IMR-90 (cell line): Measurements from ENCODE around the gene NSUN4.

Source experiments
- CHD1 ChIP-seq: IDR thresholded peaks from 2 replicates; pipeline ENCODE4 v1.6.1; 2012; ENCODE audit warnings: low read depth, low read length, improper control_type of control experiment
- MAZ ChIP-seq: IDR thresholded peaks from 2 replicates; pipeline ENCODE4 v1.6.1; 2012; ENCODE audit warnings: low read depth, mild to moderate bottlenecking, low read length, improper control_type of control experiment, moderate library complexity, borderline replicate concordance
- POLR2A ChIP-seq: IDR thresholded peaks from 2 replicates; pipeline ENCODE4 v1.6.1; 2012; ENCODE audit warnings: mild to moderate bottlenecking, low read depth, low read length
- RAD21 ChIP-seq: IDR thresholded peaks from 2 replicates; pipeline ENCODE4 v1.6.1; 2012; ENCODE audit warnings: low read length, improper control_type of control experiment
- RCOR1 ChIP-seq: IDR thresholded peaks from 2 replicates; pipeline ENCODE4 v1.6.1; 2012; ENCODE audit warnings: mild to moderate bottlenecking, low read length, improper control_type of control experiment; ENCODE audit not compliant: insufficient replicate concordance
- RFX5 ChIP-seq: IDR thresholded peaks from 2 replicates; pipeline ENCODE4 v1.8.0; 2012; ENCODE audit warnings: low read depth, mild to moderate bottlenecking, low read length, moderate library complexity
- TF ChIP-seq, protein P1 (sequence below): conservative IDR thresholded peaks from 2 replicates; pipeline ENCODE4 v1.5.1; 2012; ENCODE audit warnings: mild to moderate bottlenecking, low read depth, low read length, improper control_type of control experiment

DNA sequence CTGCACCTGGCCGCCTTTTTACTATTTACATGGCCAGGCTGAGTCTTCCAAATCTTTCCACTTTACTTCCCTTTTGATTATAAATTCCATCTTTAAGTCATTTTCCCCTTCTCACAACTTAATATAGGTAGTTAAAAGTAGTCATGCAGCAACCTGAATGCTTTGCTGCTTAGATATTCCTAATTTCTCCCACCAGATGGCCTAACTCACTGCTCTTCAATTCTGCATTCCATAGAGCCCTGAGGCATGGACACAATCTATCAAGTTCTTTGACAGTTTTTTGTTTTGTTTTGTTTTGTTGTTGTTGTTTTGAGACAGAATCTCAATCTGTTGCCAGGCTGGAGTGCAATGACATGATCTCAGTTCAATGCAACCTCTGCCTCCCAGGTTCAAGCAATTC is 31.8 kb downstream of the NSUN4 start:
- TF ChIP-seq, protein P1, sequence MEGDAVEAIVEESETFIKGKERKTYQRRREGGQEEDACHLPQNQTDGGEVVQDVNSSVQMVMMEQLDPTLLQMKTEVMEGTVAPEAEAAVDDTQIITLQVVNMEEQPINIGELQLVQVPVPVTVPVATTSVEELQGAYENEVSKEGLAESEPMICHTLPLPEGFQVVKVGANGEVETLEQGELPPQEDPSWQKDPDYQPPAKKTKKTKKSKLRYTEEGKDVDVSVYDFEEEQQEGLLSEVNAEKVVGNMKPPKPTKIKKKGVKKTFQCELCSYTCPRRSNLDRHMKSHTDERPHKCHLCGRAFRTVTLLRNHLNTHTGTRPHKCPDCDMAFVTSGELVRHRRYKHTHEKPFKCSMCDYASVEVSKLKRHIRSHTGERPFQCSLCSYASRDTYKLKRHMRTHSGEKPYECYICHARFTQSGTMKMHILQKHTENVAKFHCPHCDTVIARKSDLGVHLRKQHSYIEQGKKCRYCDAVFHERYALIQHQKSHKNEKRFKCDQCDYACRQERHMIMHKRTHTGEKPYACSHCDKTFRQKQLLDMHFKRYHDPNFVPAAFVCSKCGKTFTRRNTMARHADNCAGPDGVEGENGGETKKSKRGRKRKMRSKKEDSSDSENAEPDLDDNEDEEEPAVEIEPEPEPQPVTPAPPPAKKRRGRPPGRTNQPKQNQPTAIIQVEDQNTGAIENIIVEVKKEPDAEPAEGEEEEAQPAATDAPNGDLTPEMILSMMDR: no peak
- TF ChIP-seq POLR2A (no peak), CHD1 (no peak), RFX5 (no peak), MAZ (no peak), RAD21 (no peak), RCOR1 (no peak)
